Activated CD8-positive, alpha-beta memory T cell treated with anti-CD3 and anti-CD28 coated beads for 48 hours (primary cell): ENCODE measurements around the gene ALLC.
"Not testable (repeated sequence)": the region's sequence is repeated elsewhere in the genome, so short reads cannot be mapped to it uniquely, and the experiment has no call there.

Experiments used
- DNase-seq, 3 experiments: peaks; one replicate each; pipeline ENCODE4 v3.0.0-alpha.2; 2020; ENCODE audit warnings: low read depth in 2 of 3, low spot score in 2 of 3

The ALLC gene

GRCh38 chr2:3657881-3658280, at the start of gene ALLC:
TSS of gene ALLC (plus strand) at chr2:3658200. CDS start at chr2:3671158, 12,958 bp downstream.
- DNase-seq = no peak

GRCh38 chr2:3608373-3609278, 49.4 kb upstream of the ALLC start:
- DNase-seq = no peak

GRCh38 chr2:3609279-3609673, 48.7 kb upstream of the ALLC start:
- DNase-seq = not testable (repeated sequence)

GRCh38 chr2:3610415-3610814, 47.6 kb upstream of the ALLC start:
- DNase-seq = no peak

- no peak for DNase-seq
Observed at GRCh38 chr2:3610881-3611505, 47.0 kb upstream of the ALLC start.

- DNase-seq = no peak
Observed at GRCh38 chr2:3611589-3611988, 46.4 kb upstream of the ALLC start.

- DNase-seq = no peak
Observed at GRCh38 chr2:3612639-3613523, 45.1 kb upstream of the ALLC start.

GRCh38 chr2:3613524-3613905, 44.5 kb upstream of the ALLC start:
- DNase-seq = no peak

GRCh38 chr2:3614743-3615142, 43.3 kb upstream of the ALLC start:
- not testable (repeated sequence) for DNase-seq

- DNase-seq = not testable (repeated sequence)
Observed at GRCh38 chr2:3615541-3616200, 42.3 kb upstream of the ALLC start.

- DNase-seq = not testable (repeated sequence)
Observed at GRCh38 chr2:3616435-3617197, 41.4 kb upstream of the ALLC start.

- no peak for DNase-seq
Observed at GRCh38 chr2:3617198-3617890, 40.7 kb upstream of the ALLC start.

- DNase-seq = no peak
Observed at GRCh38 chr2:3618367-3618766, 39.6 kb upstream of the ALLC start.

GRCh38 chr2:3619033-3619432, 39.0 kb upstream of the ALLC start:
- no peak for DNase-seq

GRCh38 chr2:3619661-3620060, 38.3 kb upstream of the ALLC start:
- not testable (repeated sequence) for DNase-seq

- DNase-seq = no peak
Observed at GRCh38 chr2:3620834-3621233, 37.2 kb upstream of the ALLC start.

GRCh38 chr2:3622967-3623366, 35.0 kb upstream of the ALLC start:
- DNase-seq = no peak

- DNase-seq = no peak
Observed at GRCh38 chr2:3624059-3624794, 33.8 kb upstream of the ALLC start.

- no peak for DNase-seq
Observed at GRCh38 chr2:3625186-3625585, 32.8 kb upstream of the ALLC start.
